SJSA1 (cell line): Measurements from ENCODE around the gene CUEDC2. TPM values are rescaled to one million over a fixed set of nuclear protein-coding genes. Genes with fewer than 3 reads are reported as not detected.

Experiments used
- DNase-seq, 2 experiments: peaks; one replicate each; pipeline ENCODE4 v3.0.0-alpha.2; 2015 to 2020; ENCODE audit warnings: low spot score in 2 of 2, low read depth in 1 of 2
- H3K27ac ChIP-seq: fragments of 250-450 bp; sonication (Bioruptor Pico); 2 replicates; pipeline ENCODE4 v1.5.1; 2020; ENCODE audit warnings: mild to moderate bottlenecking, moderate library complexity
- H3K27me3 ChIP-seq: fragments of 250-450 bp; sonication (Bioruptor Pico); replicated peaks from 2 replicates; pipeline ENCODE4 v1.5.1; 2020; ENCODE audit warnings: mild to moderate bottlenecking, moderate library complexity
- H3K36me3 ChIP-seq: fragments of 250-450 bp; sonication (Bioruptor Pico); 2 replicates; pipeline ENCODE4 v1.5.1; 2020; ENCODE audit warnings: mild to moderate bottlenecking
- H3K4me1 ChIP-seq: fragments of 250-450 bp; sonication (Bioruptor Pico); replicated peaks from 2 replicates; pipeline ENCODE4 v1.6.1; 2021; ENCODE audit warnings: mild to moderate bottlenecking
- H3K4me3 ChIP-seq: fragments of 250-450 bp; sonication (Bioruptor Pico); 2 replicates; pipeline ENCODE4 v1.5.1; 2020; ENCODE audit warnings: mild to moderate bottlenecking
- H3K9me3 ChIP-seq: fragments of 250-450 bp; sonication (Bioruptor Pico); replicated peaks from 2 replicates; pipeline ENCODE4 v1.5.1; 2020; ENCODE audit warnings: mild to moderate bottlenecking
- total RNA-seq: library from RNA; depleted of rRNA; stranded (reverse); fragments of >200 nt; shearing (Covaris generic); gene quantifications from 2 replicates; pipeline ENCODE4 v1.2.3, GENCODE V29; 2014; rRNA removed

Gene CUEDC2, protein sequence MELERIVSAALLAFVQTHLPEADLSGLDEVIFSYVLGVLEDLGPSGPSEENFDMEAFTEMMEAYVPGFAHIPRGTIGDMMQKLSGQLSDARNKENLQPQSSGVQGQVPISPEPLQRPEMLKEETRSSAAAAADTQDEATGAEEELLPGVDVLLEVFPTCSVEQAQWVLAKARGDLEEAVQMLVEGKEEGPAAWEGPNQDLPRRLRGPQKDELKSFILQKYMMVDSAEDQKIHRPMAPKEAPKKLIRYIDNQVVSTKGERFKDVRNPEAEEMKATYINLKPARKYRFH
- 50.7 and 57.9 TPM in 2 replicates for total RNA-seq

DNA sequence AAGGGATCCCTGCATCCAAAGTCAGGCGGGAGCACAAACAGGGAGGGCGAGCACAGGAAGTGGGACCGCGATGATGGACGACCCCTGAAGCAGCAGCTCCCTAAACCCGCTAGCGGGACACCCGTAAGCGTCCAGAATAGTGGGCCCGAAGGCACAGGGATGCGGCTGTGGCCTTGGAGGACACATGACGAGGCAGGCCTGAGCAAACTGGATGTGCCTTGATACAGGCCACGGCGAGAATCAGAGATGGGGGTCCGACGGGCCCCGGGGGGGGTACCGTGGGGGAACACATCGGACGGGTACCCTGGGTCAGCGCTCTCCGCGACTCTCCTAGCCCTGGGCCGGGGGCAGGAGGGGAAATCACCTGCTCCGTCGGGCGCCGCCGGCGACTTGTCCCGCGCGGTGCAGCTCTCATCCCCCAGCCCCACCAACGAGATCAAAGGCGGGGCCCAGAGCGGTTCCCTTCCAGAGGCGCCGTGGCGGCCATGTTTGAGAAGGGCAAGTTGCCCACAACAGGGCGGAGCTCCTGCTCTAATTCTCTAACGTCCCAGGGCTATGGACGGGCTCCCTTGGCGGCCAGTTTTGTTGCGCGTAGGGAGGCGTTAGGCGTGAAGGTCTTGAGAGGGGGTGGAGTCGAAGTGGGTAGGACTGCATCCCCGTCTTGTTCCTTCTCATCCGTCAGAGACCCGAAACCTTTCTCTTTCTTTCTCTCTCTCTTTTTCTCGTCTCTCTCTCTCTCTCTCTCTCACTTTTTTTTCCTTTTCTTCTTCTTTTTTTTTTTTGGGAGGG, at the start of gene CUEDC2:
Gene CUEDC2 (minus strand): TSS at position 413 of the 789 bp plus-strand sequence. CDS start 7,386 bp downstream, outside the sequence.
- Histone ChIP-seq H3K27me3 (no peaks in the 10 kb centered on the region), H3K36me3 (peaks cover 3% of the 10 kb centered on the region; the same call in 1 of the 2 replicates), H3K27ac (peak within 1 kb of the TSS; percentile 41), H3K9me3 (no peaks in the 10 kb centered on the region), H3K4me1 (peaks cover 7% of the 10 kb centered on the region), H3K4me3 (peak within 1 kb of the TSS; percentile 67)
- DNase-seq = peak; percentile 95 to 97

DNA sequence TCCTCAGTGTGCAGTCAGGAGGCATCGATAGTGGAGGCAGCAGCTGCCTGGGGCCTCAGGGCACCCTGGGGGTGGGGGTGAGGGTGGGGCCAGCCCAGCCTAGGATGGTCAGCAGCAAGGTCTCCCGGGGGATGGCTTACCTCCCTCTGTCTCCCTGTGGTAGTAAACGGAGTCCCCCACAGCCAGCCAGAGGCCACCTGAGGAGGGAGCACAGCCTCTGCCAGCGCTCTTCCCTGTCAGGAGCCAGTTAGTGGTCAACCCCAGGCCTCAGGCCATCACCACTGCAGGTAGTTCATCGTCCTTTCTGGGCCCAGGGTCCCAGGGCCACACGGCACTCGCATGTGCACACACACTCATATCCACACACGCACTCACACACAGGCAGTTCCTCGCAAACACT, 48.0 kb upstream of the CUEDC2 start:
- peaks cover 65% of the 10 kb centered on the region for H3K36me3 ChIP-seq
- H3K4me1 ChIP-seq = no peaks in the 10 kb centered on the region
- no peak overlapping the region for H3K27ac ChIP-seq
- no peak overlapping the region for H3K4me3 ChIP-seq
- H3K9me3 ChIP-seq = no peaks in the 10 kb centered on the region
- no peak for DNase-seq
- H3K27me3 ChIP-seq = no peaks in the 10 kb centered on the region

DNA sequence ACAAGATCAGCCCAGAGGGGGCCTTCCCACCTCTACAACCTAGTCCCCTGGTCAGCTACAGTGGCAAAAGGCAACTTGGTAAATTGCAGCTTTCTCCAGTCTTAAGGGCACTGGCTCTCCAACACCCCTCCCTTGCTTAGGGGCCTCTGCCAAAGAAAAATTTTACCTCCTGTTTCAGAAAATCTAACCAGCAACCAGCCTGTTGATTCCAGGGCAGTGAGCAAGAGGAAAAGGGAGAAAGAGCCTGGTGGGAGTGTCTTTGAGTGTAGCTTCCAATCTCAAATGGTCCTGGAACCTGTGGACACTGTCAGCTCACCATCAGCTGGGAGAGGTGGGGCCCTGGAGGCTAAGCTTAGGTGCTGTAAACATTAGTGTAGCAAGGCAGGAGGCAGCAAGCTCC, 47.3 kb upstream of the CUEDC2 start:
- DNase-seq = no peak
- Histone ChIP-seq H3K9me3 (no peaks in the 10 kb centered on the region), H3K27me3 (no peaks in the 10 kb centered on the region), H3K36me3 (peaks cover 58% of the 10 kb centered on the region), H3K27ac (no peak overlapping the region), H3K4me1 (no peaks in the 10 kb centered on the region), H3K4me3 (no peak overlapping the region)

DNA sequence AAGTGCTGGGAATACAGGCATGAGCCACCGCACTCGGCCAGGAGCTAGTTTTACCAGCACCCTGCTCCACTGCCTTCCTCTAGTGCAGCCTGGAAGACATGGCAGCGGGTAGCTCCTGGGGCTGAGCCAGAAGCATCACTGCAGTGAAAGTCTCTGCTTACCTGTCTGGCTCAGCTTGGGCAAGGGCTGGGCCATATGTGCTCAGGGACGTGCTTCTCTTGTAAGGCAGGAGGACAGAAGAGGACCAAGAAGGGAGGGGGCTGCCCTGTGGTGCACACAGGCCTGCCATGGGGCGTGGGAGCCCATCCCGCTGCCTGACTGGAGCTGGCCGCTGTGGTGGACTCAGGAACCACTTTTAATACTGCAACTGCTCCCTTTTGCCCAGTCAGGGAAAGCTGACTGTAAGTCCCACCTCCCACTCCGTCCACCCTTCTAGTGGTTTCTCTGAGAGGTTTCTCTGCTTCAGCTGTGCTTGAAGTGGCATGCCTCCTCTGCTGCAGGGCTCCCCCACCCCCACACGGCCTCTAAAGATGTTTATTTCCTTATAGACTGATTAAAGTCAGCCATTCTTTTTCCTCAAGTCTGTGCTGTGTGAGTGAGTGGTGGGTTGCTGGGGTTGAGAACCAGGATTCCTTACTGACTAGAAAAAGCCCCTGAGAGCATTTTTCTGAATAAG, 44.2 kb upstream of the CUEDC2 start:
- no peaks in the 10 kb centered on the region for H3K4me1 ChIP-seq
- no peak overlapping the region for H3K4me3 ChIP-seq
- H3K9me3 ChIP-seq = no peaks in the 10 kb centered on the region
- H3K36me3 ChIP-seq = peaks cover 27% of the 10 kb centered on the region
- DNase-seq = no peak
- no peaks in the 10 kb centered on the region for H3K27me3 ChIP-seq
- H3K27ac ChIP-seq = no peak overlapping the region

DNA sequence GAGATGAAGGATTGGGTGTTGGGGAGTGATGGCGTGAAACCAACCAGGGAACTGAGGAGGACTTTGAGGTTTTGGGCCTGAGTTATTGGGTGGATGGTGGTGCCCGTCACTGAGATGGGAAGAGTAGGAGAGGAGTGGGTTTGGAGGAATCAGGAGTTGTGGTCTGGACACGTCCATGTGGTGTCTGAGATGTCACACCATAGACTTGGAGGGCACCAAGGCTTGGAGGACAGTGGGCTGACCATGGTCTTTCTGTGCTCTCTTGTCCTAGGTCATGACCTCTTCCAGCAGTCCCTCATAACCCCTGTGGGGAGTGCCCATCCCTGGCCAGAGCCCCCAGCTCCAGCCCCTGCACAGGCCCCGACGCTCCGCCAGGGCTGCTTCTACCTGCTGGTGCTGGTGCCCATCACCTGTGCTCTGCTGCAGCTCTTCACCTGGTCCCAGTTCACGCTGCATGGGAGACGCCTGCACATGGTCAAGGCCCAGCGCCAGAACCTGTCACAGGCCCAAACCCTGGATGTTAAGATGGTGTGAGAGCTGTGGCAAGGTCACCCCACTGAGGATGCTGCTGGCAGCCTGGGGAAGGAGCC, 43.2 kb upstream of the CUEDC2 start:
- Histone ChIP-seq H3K9me3 (no peaks in the 10 kb centered on the region), H3K27me3 (no peaks in the 10 kb centered on the region), H3K36me3 (peaks cover 17% of the 10 kb centered on the region), H3K27ac (no peak overlapping the region), H3K4me3 (no peak overlapping the region), H3K4me1 (no peaks in the 10 kb centered on the region)
- DNase-seq = no peak

DNA sequence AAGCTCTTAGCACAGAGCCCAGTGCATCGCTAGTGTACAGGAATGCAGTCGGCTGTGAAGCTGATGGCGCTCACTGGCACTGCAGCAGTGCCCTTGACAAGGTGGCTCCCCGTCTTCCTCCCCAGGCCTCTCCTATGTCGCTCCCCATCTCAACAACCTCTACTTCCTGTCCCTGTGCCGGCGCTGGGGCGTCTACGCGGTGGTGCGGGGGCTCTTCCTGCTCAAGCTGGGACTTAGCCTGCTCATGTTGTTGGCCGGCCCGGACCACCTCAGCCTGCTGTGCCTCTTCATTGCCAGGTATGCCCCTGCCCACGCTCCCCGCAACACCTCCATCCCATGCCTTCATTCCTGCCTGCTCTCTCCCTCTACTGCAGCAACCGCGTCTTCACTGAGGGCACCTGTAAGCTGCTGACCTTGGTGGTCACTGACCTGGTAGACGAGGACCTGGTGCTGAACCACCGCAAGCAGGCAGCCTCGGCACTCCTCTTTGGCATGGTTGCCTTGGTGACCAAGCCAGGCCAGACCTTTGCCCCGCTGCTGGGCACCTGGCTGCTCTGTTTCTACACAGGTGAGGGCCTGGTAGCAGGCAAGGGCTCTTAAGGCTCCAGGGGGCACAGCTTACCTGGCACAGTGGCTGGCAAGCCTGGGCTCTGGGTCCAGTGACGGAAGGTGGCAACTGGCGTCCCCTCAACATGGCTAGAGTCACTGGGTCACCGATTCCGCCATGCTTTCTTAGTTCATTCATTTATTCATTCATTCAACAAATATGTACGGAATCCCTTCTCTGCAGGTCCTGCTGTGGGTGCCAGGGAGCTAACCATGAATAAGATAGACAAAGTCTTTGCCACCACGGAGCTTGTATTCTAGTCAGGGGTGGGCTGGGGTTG, 41.3 kb upstream of the CUEDC2 start:
- Histone ChIP-seq H3K27me3 (no peaks in the 10 kb centered on the region), H3K9me3 (no peaks in the 10 kb centered on the region), H3K4me1 (no peaks in the 10 kb centered on the region), H3K27ac (no peak overlapping the region), H3K4me3 (no peak overlapping the region), H3K36me3 (peaks cover 2% of the 10 kb centered on the region)
- no peak for DNase-seq

DNA sequence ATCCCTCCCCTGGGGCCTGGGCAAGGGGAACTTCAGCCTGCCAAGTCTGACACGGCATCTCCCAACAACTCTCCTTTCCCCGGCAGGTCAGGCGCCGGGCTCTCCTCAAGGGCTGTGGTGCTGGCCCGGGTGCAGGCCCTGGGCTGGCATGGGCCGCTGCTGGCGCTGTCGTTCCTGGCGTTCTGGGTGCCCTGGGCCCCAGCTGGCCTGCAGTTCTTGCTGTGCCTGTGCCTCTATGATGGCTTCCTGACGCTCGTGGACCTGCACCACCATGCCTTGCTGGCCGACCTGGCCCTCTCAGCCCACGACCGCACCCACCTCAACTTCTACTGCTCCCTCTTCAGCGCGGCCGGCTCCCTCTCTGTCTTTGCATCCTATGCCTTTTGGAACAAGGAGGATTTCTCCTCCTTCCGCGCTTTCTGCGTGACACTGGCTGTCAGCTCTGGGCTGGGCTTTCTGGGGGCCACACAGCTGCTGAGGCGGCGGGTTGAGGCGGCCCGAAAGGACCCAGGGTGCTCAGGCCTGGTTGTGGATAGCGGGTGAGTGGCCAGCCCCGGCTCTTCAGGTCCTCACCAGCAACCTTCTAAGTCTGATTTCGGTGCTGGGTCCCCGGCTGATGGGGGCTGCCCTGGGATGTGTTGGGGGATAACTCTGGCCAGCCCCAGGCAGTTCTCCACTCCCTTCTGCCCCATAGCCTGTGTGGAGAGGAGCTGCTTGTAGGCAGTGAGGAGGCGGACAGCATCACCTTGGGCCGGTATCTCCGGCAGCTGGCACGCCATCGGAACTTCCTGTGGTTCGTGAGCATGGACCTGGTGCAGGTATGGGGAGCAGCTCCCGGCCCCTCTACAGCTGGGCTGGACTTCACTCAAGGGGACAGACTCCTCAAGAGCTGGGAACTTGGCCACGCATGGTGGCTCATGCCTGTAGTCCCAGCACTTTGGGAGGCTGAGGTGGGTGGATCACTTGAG, 38.5 kb upstream of the CUEDC2 start:
- Histone ChIP-seq H3K27ac (no peak overlapping the region), H3K9me3 (no peaks in the 10 kb centered on the region), H3K4me1 (no peaks in the 10 kb centered on the region), H3K36me3 (no peaks in the 10 kb centered on the region), H3K4me3 (no peak overlapping the region), H3K27me3 (no peaks in the 10 kb centered on the region)
- DNase-seq = no peak

DNA sequence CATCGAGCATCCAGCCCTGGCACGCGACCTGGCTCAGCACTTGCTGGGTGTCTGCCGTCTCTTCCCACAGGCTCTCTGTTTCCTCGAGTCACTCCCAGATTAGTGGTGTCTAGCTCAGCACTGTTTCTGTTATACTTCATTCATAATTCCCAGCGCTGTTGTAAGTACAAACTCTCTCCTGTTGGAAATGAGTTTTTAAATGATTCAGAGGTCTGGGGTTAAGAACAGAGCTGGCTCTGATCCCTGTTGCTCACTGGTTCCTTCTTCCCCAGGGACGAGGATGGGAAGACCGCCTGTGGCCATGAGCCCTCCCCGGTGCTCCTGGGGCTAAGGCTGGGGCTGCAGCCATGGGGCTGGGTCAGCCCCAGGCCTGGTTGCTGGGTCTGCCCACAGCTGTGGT, 36.3 kb upstream of the CUEDC2 start:
- DNase-seq = no peak
- H3K27ac ChIP-seq = no peak overlapping the region
- no peaks in the 10 kb centered on the region for H3K36me3 ChIP-seq
- H3K9me3 ChIP-seq = no peaks in the 10 kb centered on the region
- H3K4me1 ChIP-seq = no peaks in the 10 kb centered on the region
- no peaks in the 10 kb centered on the region for H3K27me3 ChIP-seq
- no peak overlapping the region for H3K4me3 ChIP-seq

DNA sequence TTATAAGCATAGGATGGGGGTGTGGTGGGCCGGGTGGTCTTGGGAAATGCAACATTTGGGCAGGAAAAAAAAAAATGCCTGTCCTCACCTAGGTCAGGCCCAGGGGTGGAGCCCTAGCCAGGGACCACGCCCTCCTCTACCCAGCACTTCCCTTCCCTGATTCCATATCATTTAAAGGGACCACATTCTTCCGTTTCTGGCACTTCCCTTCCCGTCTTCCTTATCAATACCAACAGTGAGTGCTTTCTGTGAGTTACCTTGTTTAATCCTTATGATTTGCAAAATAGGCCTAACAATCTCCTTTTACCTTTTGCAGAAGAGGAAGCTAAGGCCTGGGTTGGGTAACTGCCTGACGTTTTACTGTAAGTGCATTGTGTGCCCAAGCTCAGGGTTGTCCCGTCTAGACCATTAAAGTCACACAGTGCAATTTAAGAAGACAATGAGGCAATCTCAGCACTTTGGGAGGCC, 35.6 kb upstream of the CUEDC2 start:
- H3K4me3 ChIP-seq = no peak overlapping the region
- no peaks in the 10 kb centered on the region for H3K9me3 ChIP-seq
- no peak for DNase-seq
- no peaks in the 10 kb centered on the region for H3K27me3 ChIP-seq
- H3K36me3 ChIP-seq = no peaks in the 10 kb centered on the region
- H3K4me1 ChIP-seq = no peaks in the 10 kb centered on the region
- no peak overlapping the region for H3K27ac ChIP-seq

DNA sequence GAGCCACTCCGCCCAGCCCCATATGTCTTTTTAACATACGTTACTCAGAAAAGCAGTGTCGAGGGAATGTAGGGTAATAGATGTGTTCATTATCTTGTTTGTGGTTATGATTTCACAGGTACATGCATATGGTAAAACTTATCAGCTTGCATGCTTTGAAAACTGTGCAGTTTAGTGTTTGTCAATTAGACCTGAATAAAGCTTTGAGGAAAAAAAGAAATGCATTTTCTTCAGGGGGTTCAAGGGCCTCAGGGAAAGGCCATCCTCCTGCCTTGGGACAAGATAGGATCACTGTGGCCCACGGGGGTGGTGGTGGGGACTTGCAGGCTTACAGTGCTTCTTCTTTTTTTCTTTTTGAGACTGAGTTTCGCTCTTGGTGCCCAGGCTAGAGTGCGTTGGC, 34.9 kb upstream of the CUEDC2 start:
- no peaks in the 10 kb centered on the region for H3K9me3 ChIP-seq
- no peaks in the 10 kb centered on the region for H3K4me1 ChIP-seq
- no peaks in the 10 kb centered on the region for H3K27me3 ChIP-seq
- H3K4me3 ChIP-seq = no peak overlapping the region
- H3K27ac ChIP-seq = no peak overlapping the region
- DNase-seq = no peak
- H3K36me3 ChIP-seq = no peaks in the 10 kb centered on the region

DNA sequence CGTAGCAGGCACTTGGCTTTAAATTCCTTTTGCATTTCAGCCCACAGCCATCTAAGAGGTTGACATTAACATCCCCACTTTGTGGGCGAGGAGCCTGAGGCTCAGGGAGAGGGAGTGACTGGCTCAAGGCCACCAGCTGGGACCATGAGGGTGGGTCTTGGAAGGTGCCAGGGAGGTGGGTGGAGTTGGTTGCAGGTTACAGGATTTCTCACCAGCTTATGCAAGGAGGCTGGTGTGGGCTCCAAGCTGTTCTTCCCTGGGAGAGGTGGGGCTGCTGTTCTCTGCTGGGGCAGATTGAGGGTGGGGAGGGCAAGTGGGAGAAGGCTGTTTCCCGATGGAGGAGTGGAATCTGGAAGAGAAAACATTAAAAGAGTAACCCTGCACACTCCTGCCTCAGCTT, 33.1 kb upstream of the CUEDC2 start:
- Histone ChIP-seq H3K27ac (no peak overlapping the region), H3K36me3 (no peaks in the 10 kb centered on the region)
- no peak for DNase-seq

DNA sequence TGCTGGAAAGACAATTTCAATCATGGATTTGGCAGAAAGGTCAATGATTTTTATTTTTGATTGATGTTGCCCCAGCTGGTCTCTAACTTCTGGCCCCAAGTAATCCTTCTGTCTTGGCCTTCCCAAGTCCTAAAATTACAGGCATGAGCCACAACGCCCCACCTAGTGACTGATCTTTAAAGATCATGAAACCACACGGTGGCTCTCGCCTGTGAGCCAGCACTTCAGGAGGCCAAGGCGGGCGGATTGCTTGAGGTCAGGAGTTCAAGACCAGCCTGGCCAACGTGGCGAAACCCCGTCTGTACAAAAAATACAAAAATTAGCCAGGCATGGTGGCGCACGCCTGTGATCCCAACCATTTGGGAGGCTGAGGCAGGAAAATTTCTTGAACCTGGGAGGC, 31.6 kb upstream of the CUEDC2 start:
- H3K4me1 ChIP-seq = peaks cover 10% of the 10 kb centered on the region
- no peak overlapping the region for H3K27ac ChIP-seq
- DNase-seq = no peak
- no peaks in the 10 kb centered on the region for H3K9me3 ChIP-seq
- H3K4me3 ChIP-seq = no peak overlapping the region
- H3K27me3 ChIP-seq = no peaks in the 10 kb centered on the region
- H3K36me3 ChIP-seq = no peaks in the 10 kb centered on the region

More for the DNA sequence above, 33.1 kb upstream of the CUEDC2 start:
- H3K27me3 ChIP-seq = no peaks in the 10 kb centered on the region
- H3K4me1 ChIP-seq = peaks cover 10% of the 10 kb centered on the region
- no peaks in the 10 kb centered on the region for H3K9me3 ChIP-seq
- H3K4me3 ChIP-seq = no peak overlapping the region
